ES-I3 (cell line): ENCODE results near the gene MPZL1.

Experiments
- H3K36me3 ChIP-seq: 2 replicates; pipeline ENCODE4 v1.6.1; 2013; ENCODE audit warnings: mild to moderate bottlenecking, low read length, control low read depth, moderate library complexity; ENCODE audit not compliant: insufficient read depth
- H3K4me1 ChIP-seq: 2 replicates; pipeline ENCODE4 v1.6.1; 2013; ENCODE audit warnings: mild to moderate bottlenecking, control low read depth, low read length; ENCODE audit not compliant: insufficient read depth
- H3K9ac ChIP-seq: 2 replicates; pipeline ENCODE4 v1.6.1; 2013; ENCODE audit warnings: low read depth, mild to moderate bottlenecking, low read length, moderate library complexity
- H3K9me3 ChIP-seq: 2 replicates; pipeline ENCODE4 v1.6.1; 2013; ENCODE audit warnings: mild to moderate bottlenecking, low read length, moderate library complexity; ENCODE audit not compliant: control insufficient read depth, insufficient read depth

MPZL1 gene

DNA sequence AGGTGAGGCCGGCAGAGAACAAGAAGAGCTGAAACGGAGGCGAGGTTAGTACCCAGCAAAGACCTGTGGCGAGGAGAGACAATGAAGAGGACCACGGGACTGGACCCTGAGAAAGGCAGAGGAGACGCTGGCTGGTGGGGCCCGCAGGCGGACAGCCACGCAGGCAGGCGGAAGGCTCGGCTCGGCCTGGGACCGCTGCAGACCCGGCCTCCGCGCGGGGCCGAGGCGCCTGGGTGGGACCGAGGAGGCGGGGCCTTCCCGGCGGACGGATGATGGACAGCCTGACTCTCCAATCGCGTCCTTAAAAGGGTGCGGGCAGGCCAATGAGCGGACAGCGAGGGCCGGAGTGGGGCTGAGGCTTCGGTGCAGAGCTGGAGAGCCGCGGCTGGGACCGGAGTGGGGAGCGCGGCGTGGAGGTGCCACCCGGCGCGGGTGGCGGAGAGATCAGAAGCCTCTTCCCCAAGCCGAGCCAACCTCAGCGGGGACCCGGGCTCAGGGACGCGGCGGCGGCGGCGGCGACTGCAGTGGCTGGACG is at the start of gene MPZL1:
TSS of gene MPZL1 (plus strand) at position 366 of the 535 bp plus-strand sequence. CDS start 170 bp downstream, outside the sequence.
- Histone ChIP-seq H3K9ac (peak within 1 kb of the TSS; percentile 76), H3K4me1 (peaks cover 30% of the 10 kb centered on the region), H3K9me3 (no peaks in the 10 kb centered on the region), H3K36me3 (no peaks in the 10 kb centered on the region)

DNA sequence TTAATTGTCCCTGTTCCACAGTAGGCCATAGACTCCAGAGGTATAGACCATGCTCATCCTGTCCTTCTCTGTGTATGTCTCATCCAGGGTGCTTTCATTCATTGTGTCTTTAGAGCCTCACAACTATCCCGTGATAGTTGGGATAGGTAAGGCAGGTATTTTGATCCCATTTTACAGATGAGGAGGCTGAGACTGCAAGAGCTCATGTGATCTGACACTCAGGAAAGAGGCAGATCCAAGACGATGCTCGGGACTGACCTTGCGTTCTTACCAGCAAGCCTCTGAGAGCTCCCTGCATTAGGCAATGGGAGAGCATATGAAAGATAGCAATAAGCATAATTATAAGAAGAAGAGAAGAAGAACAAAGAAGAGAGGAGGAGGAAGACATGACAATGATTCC is 49.0 kb upstream of the MPZL1 start:
- Histone ChIP-seq H3K36me3 (no peaks in the 10 kb centered on the region), H3K9ac (no peak overlapping the region), H3K4me1 (peaks cover 18% of the 10 kb centered on the region), H3K9me3 (no peaks in the 10 kb centered on the region)

DNA sequence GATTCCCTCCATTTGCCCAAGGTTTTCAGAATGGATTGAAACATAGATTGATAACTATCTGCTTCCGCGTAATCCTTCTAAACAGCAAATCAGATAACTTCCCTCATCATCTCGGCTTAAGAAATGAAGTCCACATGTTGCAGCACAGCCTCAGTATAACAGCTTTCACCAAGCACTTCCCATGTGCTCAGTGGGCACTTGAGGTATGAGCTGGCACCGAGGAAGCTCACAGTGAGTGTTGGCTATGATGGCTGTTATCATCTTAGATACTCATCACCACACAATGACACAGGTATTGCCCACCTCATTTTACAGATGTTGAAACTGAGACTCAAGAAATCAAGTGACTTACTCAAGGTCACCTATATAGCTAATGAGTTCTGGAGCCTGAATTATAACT is 48.5 kb upstream of the MPZL1 start:
- peaks cover 22% of the 10 kb centered on the region for H3K4me1 ChIP-seq
- H3K36me3 ChIP-seq, result no peaks in the 10 kb centered on the region
- H3K9ac ChIP-seq, result no peak overlapping the region
- H3K9me3 ChIP-seq, result no peaks in the 10 kb centered on the region

DNA sequence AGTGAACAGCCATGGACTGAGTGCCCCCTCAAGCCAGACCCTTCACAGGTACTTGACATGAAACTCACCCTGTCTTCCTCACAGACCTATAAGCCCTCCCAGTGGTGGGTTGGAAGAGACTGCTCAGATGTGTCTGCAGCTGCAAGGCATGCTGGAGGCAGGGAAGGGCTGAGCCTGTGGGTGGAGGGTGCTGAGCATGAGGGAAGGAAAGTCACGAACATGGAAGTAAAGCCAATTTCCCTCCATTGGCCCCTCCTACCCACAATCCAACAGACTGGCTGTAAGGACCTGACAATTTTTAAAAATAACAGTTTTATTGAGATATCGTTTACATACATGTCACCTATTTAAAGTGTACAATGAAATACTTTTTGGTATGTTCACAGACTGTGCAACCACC is 47.6 kb upstream of the MPZL1 start:
- Histone ChIP-seq H3K9ac (no peak overlapping the region), H3K4me1 (peaks cover 20% of the 10 kb centered on the region), H3K36me3 (no peaks in the 10 kb centered on the region), H3K9me3 (no peaks in the 10 kb centered on the region)

DNA sequence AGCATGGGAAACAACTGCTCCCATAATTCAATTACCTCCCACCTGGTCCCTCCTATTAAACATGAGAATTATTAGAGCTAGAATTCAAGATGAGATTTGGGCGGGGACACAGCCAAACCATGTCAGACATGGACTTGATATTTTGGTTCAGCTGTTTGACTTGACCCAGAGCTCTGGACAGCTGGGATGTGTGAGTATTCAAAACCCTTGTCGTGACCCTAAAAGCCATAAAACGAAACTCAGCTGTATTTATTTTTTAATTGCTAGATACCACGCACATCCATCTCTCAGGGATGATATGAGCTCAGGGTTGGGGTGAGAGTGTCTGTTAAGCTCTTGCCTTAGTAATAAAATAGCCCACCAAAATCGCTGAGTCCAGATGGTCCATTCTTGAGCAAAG is 46.3 kb upstream of the MPZL1 start:
- H3K4me1 ChIP-seq, result peaks cover 10% of the 10 kb centered on the region; the same call in 1 of the 2 replicates
- no peaks in the 10 kb centered on the region for H3K9me3 ChIP-seq
- no peaks in the 10 kb centered on the region for H3K36me3 ChIP-seq
- H3K9ac ChIP-seq, result no peak overlapping the region

DNA sequence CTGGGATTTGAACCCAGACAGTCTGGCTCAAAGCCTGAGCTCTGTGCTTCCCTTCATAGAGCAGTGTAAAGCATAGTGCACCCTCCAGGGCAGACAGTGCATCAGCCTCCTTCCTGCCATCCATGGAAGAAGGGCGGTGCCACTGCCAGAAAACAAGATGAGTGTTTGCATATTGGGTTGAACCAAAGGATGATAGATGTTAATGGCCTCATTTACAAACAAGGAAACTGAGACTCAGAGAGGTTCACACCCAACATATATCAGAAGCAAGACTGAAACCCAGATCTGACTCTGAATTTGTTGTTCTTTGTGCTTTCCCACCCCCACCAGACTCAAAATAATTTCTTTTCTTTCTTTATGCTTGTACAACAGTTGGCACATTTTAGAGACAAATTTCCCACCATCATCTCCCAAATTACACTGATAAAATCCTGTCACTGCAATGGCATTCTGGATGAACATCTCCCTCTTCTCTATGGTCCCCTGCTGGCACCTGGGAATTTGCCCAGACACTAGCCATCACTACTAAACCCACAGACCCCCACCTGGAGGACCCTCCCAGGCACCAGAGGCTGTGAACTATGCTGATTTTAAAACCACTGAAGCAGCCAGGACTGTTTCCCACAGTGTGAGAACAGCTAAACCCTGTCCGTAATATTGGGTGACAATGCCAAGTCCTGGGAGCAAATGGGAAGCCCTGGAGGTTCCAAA is 45.4 kb upstream of the MPZL1 start:
- no peaks in the 10 kb centered on the region for H3K9me3 ChIP-seq
- no peaks in the 10 kb centered on the region for H3K36me3 ChIP-seq
- no peak overlapping the region for H3K9ac ChIP-seq
- peaks cover 10% of the 10 kb centered on the region; the same call in 1 of the 2 replicates for H3K4me1 ChIP-seq

DNA sequence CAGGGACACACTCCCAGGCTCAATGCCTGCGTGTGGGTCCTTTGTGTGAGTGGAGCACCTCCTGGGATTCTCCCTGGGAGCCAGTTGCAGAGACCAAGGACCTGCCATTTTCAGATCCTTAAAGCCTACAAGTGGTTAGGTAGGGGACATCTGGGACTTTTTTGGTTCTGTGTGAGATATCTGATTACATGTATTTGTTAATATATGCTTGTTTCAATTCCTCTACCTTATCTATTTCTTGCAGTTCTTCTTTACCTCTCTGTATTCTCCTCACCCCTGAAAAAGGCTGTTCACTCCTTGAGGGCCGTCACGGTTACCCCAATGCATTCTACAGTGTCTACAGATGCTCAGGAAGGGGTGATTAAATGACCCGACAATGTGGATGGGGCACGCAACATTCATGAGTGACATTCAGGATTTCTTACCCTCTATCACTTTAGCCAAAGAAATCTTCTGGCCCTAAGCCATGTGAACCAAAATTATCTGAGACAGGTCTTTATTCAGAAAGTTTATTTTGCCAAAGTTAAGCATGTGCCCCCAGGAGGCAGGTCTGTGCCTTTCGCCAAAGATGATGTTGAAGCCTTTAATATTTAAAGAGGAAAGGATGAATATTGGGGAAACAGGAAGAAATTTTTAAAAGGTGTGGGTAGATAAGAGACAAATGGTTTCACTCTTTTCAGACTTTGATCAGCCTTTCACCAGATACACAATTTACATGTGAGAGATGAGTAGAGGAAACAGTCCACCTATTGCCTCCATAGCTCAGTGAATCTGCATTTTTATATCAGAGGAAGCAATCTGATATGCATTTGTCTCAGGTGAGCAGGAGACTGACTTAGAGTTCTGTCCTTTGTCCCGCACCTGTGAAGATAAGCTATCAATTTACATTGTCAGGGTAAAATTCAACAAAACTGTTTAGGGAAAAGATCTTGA is 44.6 kb upstream of the MPZL1 start:
- no peaks in the 10 kb centered on the region for H3K9me3 ChIP-seq
- no peak overlapping the region for H3K9ac ChIP-seq
- H3K4me1 ChIP-seq, result peaks cover 10% of the 10 kb centered on the region; the same call in 1 of the 2 replicates
- H3K36me3 ChIP-seq, result no peaks in the 10 kb centered on the region

DNA sequence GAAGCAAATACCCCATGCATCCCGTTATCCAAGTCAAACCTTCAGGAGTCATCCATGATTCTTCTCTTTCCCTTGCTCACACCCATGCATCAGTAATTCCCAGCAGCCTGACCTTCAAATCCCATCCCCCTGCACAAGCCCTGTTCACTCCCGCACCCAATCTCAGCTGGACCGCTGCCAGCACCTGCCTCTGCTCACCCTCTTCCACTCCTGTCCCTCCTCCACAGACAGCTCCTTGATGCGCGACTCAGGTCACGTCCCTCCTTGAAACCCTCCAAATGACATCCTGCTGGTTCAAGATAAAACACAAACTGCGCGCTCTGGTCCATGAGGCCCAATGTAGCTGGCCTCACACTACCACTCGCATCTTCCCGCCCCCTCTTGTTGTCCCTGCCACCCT is 43.4 kb upstream of the MPZL1 start:
- H3K36me3 ChIP-seq, result no peaks in the 10 kb centered on the region
- no peak overlapping the region for H3K9ac ChIP-seq
- H3K4me1 ChIP-seq, result peaks cover 16% of the 10 kb centered on the region
- H3K9me3 ChIP-seq, result no peaks in the 10 kb centered on the region

DNA sequence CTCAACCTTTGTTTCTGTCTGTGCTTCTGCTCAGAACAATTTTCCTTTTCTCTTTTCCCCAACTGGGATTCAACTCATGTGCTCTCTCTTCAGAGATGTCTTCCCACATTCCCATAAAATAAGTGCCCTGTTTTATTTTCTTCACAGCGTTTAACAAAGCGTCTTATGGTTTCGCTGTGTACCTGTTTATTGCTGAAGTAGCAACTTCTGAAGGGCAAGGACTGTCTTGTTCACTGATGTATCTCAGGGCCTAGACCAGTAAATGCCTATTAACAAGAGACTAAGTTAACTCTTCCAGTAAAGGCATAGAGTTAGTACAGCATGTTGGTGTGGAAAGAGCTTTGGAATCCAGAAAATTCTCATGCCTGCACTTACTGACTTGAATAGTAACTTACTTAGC is 42.9 kb upstream of the MPZL1 start:
- no peak overlapping the region for H3K9ac ChIP-seq

DNA sequence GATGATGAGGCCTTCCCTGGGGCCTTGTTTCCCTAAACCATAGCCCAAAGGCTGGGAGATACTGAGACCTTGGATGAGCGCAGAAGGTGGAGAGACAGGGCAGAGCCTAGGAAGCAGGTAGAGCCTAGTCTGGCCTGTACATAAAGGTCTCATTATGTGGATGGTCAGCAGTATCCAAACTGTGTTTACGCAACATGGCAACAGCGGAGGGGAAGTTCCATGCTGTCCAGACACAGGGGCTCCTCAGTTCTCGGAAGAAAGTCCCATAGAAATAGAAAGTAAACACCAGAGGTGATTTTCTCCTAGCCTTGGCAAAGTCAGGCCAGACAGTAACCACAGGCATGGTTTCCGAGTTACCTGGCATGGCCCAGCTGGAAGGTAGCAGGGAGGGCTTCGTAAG is 42.1 kb upstream of the MPZL1 start:
- no peaks in the 10 kb centered on the region for H3K36me3 ChIP-seq
- H3K9ac ChIP-seq, result no peak overlapping the region
- H3K9me3 ChIP-seq, result no peaks in the 10 kb centered on the region
- H3K4me1 ChIP-seq, result peaks cover 24% of the 10 kb centered on the region

More for the DNA sequence above, 42.9 kb upstream of the MPZL1 start:
- peaks cover 19% of the 10 kb centered on the region for H3K4me1 ChIP-seq
- H3K9me3 ChIP-seq, result no peaks in the 10 kb centered on the region
- no peaks in the 10 kb centered on the region for H3K36me3 ChIP-seq

DNA sequence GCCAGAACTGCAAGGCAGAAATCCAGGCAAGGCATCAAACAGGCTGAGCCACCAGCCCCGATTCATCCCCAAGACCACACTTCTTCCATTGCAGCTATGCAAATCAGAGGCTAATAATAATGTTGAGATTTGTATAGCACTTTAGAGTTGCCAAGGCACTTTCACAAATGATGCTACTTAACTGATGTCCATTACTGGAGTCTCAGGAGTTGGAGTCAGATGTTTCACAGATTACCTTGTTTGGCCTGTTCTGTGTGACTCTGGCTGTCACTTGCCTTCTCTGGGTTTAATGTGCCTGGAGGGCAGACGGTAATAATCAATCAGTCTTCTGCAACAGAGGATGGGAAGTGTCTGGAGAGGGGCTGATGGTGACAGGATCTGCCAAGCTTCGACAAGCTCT is 40.8 kb upstream of the MPZL1 start:
- Histone ChIP-seq H3K4me1 (peaks cover 33% of the 10 kb centered on the region), H3K9me3 (no peaks in the 10 kb centered on the region), H3K36me3 (no peaks in the 10 kb centered on the region), H3K9ac (no peak overlapping the region)

DNA sequence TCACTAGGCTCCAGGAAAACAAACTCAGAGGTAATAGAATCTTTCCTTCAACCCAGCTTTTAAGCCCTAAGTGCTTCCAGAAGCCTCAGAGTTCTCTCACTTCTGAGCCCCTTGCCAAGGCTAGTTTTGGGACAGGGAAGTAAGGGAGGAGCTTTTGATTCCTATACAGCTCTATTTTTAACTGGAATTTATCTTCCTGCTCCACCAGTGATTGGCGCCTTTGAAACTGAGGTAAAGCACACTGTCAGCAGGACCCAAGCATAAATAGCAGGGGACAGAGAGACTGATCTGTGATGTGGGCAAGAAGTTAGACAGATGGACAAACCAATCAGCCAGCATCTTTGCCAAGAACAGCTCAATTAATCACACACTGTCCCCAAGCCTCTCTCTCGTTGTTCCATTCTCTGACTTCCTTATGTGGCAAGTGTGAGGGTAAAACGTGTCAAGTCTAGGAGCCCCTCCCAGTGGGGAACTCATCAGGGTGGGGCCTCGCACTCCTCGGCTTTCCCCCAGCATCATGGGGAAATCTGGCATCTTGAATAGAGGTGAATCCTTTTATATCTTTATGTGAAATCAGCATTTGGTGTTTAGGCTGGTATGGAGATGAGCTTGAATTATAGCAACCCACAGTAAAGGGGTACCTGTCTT is 40.2 kb upstream of the MPZL1 start:
- Histone ChIP-seq H3K9me3 (no peaks in the 10 kb centered on the region), H3K36me3 (no peaks in the 10 kb centered on the region), H3K9ac (no peak overlapping the region), H3K4me1 (peaks cover 33% of the 10 kb centered on the region)

DNA sequence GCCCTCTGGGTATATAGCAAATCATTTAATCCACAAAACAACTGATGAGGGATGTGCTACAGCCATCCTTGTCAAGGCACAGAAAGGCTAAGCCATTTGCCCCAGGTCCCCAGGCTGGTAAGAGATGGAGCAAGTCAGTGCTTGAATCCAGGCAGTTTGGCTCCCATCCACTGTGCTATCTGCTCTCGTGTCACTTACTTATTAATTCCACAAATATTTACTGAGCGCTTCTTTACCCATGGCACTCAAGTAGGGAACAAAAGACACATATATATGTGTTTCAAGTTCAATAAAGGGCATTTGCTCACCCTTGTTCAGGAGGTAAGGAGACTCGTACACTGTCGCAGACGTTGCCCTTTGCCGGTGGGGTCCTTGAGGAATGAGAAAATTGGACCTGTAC is 38.6 kb upstream of the MPZL1 start:
- Histone ChIP-seq H3K4me1 (peaks cover 24% of the 10 kb centered on the region), H3K9me3 (no peaks in the 10 kb centered on the region), H3K36me3 (no peaks in the 10 kb centered on the region), H3K9ac (no peak overlapping the region)
